HFF-Myc (cell line): Measurements from ENCODE around the gene LMAN2.
"Not testable (repeated sequence)": the region's sequence is repeated elsewhere in the genome, so short reads cannot be mapped to it uniquely, and the experiment has no call there.

ENCODE experiments used
- DNase-seq: peaks from one replicate; pipeline ENCODE4 v3.0.0-alpha.2; 2011; ENCODE audit warnings: low read depth; ENCODE audit errors: extremely low read depth
- H3K4me3 ChIP-seq: replicated peaks from 2 replicates; pipeline ENCODE4 v1.5.1; 2011; ENCODE audit warnings: low read depth, mild to moderate bottlenecking, control low read depth, low read length
- TF ChIP-seq, protein P1 (sequence below): IDR thresholded peaks from 2 replicates; pipeline ENCODE4 v1.5.1; 2012; ENCODE audit warnings: mild to moderate bottlenecking, low read depth, low read length, control low read depth; ENCODE audit errors: missing control alignments

The LMAN2 gene

GRCh38 chr5:177308740-177309139 is 42.7 kb downstream of the LMAN2 start:
- no peak overlapping the region for H3K4me3 ChIP-seq
- TF ChIP-seq, protein P1, sequence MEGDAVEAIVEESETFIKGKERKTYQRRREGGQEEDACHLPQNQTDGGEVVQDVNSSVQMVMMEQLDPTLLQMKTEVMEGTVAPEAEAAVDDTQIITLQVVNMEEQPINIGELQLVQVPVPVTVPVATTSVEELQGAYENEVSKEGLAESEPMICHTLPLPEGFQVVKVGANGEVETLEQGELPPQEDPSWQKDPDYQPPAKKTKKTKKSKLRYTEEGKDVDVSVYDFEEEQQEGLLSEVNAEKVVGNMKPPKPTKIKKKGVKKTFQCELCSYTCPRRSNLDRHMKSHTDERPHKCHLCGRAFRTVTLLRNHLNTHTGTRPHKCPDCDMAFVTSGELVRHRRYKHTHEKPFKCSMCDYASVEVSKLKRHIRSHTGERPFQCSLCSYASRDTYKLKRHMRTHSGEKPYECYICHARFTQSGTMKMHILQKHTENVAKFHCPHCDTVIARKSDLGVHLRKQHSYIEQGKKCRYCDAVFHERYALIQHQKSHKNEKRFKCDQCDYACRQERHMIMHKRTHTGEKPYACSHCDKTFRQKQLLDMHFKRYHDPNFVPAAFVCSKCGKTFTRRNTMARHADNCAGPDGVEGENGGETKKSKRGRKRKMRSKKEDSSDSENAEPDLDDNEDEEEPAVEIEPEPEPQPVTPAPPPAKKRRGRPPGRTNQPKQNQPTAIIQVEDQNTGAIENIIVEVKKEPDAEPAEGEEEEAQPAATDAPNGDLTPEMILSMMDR, result no peak
- DNase-seq, result no peak

DNA sequence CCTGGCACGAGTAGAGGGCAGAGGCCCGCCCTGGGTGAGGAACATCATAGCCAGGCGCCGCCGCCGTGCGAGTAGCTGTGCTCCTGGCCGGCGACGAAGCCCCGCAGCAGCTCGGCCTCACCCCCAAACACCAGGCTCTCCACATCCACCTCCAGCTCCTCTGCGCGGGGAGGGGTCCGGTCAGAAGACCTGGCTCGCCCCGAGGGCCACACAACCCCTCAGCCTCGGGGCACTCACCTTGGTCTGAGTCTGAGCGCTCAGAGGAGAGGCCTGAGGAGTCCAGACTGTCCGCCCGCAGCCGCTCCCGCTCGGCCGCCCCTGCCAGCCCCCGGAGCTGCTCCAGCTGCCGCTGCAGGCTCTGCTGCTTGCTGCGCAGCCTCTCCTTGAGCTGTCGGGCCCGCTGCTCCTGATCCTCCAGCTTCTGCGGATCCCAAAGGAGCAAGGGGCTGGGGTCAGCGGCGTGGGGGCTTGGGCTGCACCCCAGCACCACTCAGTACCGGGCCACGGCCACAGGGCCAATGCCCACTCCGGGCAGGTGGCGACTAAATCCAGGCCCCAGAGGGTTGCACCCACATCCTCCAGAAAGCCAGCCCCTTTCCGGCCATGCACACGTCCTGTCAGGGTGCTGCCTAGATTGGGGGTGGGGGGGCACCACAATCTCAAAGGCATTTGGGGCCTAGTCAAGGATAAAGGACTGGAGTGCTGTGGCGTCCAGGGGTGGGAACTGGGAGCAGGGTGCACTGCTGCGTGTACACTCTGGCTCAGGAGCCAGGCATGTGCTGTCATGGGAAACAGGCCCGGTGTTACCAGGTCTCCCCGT is 43.7 kb downstream of the LMAN2 start:
- DNase-seq, result no peak
- TF ChIP-seq, protein P1, result no peak
- H3K4me3 ChIP-seq, result no peak overlapping the region

GRCh38 chr5:177306674-177307543 is 44.6 kb downstream of the LMAN2 start:
- DNase-seq, result no peak
- H3K4me3 ChIP-seq, result no peak overlapping the region
- TF ChIP-seq, protein P1, result no peak

- not testable (repeated sequence) for H3K4me3 ChIP-seq
Observed at GRCh38 chr5:177306103-177306640, 45.3 kb downstream of the LMAN2 start.

DNA sequence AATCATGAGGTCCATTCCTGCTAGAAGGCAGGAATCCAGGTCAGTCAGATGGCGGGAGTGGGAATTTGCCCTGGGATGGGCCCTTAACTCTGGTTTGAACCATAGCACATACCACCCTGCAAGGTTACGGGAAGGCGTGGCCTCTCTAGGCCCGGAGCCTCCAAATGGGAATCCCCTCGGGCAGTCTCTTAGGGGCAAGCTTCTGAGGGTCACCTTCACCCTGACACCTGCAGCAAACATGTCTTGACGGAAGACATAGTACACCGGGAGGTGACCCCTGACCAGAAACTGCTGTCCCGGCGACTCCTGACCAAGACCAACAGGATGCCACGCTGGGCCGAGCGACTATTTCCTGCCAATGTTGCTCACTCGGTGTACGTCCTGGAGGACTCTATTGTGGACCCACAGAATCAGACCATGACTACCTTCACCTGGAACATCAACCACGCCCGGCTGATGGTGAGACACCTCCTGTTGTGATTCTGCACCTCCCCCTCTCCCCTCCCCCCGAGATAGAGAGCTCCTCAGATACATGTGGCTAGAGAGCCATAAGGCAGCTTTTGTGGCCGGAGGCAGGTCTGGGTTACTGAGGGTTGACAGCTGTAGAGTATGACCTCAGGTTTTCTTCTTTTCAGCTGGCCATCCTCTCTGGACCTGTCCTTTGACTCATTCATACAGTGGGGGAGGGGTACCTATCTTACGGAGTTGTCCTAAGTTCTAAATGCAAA is 46.9 kb downstream of the LMAN2 start:
- peak overlapping the region; percentile 78 for H3K4me3 ChIP-seq
- TF ChIP-seq, protein P1, result no peak
- DNase-seq, result no peak

More at GRCh38 chr5:177306103-177306640, 45.3 kb downstream of the LMAN2 start:
- not testable (repeated sequence) for DNase-seq

- DNase-seq, result no peak
- H3K4me3 ChIP-seq, result peak overlapping the region; percentile 78
Observed at GRCh38 chr5:177303925-177304391, 47.5 kb downstream of the LMAN2 start.

More at GRCh38 chr5:177303925-177304391, 47.5 kb downstream of the LMAN2 start:
- TF ChIP-seq, protein P1, result no peak
